Lower leg skin (tissue), 3 donors: ENCODE data around the gene MAP2.

Source experiments
- POLR2A ChIP-seq, 2 donors: fragments of 450-650 bp; IDR thresholded peaks; one replicate each; pipeline ENCODE4 v1.6.1; 2016 to 2017; ENCODE audit warnings: antibody characterized with exemption in 2 of 2, mild to moderate bottlenecking in 1 of 2, moderate library complexity in 1 of 2
- TF ChIP-seq, protein P1 (sequence below), 3 donors: fragments of 450-650 bp; IDR thresholded peaks; one replicate each; pipeline ENCODE4 v1.5.1; 2016; ENCODE audit warnings: antibody characterized with exemption in 3 of 3, mild to moderate bottlenecking in 3 of 3, moderate library complexity in 2 of 3

DNA sequence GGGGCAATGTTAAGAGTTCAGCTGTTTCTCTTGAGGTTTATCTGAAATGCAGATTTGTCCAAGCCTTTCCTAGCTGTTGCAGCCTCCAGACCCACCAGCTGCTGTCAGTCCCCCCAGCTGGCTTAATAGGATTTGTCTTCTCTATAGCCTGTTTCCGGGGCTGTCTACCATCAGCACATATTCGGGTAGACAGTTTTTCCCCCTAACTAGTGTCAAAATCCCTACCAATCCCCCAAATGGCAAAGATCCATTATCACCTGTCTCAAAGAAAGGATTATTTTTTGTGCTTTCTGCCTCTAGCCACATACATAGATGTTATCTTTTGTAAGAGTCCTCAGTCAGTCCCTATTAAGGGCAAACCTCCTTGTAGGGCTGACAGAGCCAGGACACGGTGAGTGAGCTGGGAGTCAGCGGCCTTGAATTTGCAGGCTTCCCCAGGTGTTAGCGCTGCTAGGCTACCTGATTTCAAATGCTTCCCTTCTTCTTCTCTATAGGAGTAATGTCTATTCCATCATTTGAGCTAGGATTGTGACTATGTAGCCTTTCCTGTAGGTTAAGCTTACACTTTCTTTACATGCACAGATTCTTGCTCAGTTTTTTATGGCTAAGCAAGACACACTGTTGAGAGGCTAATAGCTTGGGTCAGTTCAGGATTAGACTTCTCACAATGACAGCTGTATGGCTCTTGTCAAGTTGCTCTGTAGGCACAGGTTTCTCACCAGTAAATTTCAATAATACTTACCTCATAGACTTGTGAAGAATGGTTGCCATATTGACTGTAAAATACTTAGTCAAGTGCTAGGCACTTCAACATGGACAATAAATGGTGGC is 176.7 kb downstream of the MAP2 start:
- TF ChIP-seq, protein P1, sequence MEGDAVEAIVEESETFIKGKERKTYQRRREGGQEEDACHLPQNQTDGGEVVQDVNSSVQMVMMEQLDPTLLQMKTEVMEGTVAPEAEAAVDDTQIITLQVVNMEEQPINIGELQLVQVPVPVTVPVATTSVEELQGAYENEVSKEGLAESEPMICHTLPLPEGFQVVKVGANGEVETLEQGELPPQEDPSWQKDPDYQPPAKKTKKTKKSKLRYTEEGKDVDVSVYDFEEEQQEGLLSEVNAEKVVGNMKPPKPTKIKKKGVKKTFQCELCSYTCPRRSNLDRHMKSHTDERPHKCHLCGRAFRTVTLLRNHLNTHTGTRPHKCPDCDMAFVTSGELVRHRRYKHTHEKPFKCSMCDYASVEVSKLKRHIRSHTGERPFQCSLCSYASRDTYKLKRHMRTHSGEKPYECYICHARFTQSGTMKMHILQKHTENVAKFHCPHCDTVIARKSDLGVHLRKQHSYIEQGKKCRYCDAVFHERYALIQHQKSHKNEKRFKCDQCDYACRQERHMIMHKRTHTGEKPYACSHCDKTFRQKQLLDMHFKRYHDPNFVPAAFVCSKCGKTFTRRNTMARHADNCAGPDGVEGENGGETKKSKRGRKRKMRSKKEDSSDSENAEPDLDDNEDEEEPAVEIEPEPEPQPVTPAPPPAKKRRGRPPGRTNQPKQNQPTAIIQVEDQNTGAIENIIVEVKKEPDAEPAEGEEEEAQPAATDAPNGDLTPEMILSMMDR (IDR thresholded peaks at IDR 0.05): no peak
- TF ChIP-seq POLR2A (IDR thresholded peaks at IDR 0.05): no peak
